Activated naive CD4-positive, alpha-beta T cell treated with anti-CD3 and anti-CD28 coated beads, Interleukin-2, amount 50 U/mL, for 16 hours (primary cell): Measurements from ENCODE around the gene THSD4.

Experiments used
- DNase-seq: peaks from one replicate; pipeline ENCODE4 v3.0.0-alpha.2; 2020

Gene THSD4

DNA sequence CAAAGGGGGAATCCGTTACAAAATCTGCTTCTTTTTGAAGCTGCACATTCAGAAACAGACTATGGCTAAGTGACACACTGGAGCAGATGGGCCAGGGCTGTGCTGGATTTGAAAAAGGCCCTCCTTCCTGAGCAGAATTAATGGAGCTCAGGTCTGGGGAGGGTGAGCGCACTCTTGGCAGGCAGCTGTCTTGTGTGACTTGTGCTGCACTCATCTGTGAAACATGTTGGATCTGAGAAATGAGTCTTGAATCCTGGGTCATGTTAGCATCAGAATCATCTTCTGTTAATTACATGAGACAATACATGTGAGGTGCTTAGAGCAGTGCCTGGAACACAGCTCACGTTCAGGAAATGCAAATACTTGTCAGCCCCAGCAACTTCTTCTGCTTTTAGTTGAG is 219.6 kb downstream of the THSD4 start:
- no peak for DNase-seq

DNA sequence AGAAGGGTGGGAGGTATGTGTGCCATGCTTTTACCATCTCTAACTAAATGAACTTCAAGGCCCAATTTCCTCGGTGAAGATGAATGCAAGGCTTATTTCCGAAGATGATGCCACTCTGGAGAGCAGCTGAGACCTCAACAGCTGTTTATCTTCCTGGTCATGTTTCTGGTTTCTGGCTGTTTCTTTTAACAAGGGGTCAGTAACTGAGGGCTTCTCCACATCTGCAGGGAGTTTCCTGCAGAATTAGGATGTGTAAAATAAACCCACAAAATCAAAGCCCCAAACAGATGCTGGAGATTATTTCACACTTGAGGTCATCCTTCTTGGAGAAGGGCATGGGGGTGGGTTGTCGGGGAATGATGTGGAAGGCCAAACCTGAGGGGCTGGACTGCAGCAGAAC is 220.3 kb downstream of the THSD4 start:
- no peak for DNase-seq

DNA sequence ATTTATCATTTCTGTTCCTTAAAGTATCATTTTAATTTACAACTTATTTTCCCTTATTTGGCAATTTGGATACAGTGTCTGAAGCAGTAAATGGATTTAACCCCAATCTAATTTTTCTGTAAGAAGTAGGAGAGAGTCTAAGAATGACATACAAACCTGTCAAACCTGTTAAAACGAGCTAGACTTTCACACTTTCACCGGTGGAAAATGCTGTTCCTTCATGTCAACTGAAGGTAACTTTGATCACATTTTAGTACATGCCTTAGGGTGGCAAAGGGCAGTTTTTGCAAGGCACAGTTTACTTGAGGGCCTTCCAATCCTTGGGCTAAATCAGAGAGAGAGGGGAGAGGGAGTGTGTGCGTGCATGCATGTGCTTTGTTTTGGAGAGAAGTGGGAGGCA is 221.4 kb downstream of the THSD4 start:
- no peak for DNase-seq

DNA sequence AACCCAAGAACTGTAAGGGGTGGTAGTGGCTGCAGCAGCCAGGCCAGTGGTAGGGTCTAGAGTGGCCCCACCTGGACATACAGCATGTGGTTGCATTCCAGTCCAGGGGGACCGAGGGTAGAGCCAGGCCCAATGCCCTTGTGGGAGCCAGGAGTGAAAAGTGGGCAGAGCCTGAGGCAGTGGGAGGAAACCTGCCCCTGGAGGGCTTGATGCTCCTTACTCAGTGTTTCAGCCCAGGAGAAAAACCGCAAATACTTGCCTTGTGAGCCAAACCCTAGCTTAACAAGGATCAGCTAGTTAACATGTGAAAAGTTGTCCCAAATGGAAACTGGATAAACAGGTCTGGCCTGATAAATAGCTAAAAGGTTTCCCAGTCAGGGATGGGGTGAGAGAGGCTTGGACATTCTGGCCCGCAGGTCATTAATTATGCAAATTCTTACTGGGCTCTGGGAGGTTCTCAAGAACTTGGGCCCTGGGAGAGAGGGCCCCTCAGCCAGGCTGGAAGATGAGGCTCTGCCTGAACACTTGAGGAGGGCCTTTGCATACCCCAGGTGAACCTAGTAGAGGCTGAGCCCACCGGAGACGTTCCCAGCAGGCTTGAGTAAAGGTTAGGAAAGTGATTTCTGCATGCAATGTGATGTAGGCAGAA is 222.1 kb downstream of the THSD4 start:
- DNase-seq = no peak

DNA sequence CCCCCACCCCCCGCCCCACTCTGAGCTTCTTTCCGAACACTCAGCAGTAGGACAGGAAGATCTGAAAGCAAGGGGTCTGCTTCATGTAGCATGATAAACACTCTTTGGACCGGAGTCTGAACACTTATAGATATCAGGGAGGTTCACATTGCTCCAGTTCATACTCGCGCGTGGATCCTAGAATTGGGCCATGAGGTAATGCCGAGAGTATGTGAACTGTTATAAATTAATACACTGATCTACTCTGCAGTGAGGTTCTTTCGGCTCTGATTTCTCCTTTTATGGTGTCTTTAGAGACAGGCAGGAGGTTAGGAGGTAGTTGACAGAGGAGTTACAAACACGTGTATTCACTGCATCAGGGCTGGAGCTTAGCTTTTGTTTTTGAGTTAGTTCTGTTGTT is 223.0 kb downstream of the THSD4 start:
- no peak for DNase-seq

DNA sequence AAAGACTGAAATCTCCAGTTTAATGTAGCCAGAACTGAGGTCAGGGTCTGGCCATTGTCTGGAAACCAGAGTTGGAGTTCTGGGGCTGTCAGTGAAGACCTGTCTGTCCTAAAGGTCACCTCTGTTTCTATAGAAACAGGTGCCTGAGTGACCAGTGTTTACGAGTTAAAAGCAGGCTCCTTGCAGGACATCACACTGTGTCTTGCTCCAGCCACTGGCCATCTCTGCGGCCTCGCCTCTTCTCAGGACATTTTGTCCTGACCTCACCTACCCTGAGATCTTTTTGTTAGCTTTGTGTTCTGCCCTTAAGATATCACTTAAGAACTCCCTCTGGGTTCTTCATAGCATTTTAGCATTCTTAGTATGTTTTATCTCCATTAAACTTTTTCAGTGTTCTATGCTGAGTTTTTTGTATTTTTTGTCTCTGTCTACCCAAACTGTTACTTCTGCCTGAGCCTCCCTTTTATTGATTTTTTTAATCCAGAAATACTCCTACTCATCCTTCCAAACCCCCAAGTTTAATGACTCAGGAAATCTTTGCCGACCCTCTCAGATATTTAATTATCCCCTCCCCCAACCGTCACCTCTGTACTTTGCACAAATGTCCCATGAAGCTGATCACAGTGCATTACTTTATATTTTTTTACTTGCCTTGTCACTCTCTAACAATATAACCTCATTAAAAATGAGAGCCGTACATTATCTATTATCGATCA is 223.7 kb downstream of the THSD4 start:
- no peak for DNase-seq

DNA sequence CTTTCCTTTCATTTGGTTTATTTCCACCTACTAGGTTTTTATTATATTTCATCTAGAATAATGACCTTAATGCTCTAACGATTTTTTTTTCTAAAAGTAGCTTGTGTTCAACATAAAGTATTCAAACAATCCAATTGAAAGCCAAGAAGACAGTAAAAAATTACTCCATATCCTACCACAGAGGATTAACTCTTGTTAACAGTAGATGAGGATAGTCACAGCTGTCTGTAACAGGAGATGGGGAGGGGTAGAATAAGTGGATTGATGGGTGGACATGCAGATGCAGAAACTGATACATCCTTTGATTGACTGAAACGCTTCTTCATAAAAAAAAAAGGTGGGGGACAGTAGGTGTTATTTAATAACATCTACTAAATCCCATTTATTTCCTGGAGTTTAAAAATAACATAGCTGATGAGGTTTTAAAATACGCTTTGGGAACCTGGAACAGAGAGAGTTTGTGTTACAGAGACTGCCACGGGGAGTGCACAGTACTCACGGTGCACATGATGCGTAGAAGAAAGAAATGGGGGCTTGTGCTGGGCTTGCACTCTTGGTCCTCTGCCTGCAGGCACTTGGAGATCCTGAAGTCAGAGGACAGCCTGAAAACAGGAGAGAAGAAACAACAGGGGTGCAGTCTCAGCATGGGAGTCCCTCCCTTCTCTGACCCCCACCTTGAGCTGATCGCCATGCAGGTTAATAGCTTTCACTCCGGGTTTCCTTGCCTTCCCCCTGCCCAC is 226.7 kb downstream of the THSD4 start:
- DNase-seq = no peak

DNA sequence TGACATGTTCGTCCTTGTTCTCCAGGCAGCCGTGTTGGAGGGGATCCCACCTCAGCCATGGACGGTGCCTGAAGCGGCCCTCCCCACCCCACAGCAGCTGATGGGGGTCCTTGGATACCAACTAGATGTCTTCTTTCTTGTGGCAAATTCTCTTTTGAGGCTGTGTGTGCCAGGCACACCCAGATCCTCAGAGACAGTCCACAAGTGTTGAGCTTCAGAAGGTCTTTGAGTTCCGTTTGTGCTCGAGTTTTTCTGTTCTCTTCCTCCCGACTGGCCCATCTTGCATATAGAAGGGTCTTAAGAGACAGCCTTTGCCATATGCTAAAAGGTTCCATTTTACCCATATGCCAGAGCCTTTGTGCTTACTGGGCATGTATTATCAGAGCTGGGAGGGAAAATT is 227.4 kb downstream of the THSD4 start:
- DNase-seq = no peak

DNA sequence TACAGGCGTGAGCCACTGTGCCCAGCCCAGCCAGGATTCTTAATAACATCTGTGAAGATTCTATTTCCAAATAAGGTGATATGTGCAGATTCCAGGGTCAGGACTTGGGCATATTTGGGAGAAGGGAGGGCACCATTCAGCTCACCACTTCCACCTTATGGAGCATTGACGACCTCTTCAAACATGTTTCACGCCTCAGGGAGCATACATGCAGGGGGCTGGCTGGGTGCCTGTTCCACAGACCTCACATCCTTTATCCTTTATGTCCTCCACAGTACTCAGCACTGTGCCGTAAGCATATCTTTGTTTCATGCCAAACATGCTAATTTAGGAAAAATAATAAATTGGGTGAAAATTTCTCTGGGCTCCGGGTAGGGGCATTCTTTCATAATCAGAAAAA is 229.0 kb downstream of the THSD4 start:
- no peak for DNase-seq

DNA sequence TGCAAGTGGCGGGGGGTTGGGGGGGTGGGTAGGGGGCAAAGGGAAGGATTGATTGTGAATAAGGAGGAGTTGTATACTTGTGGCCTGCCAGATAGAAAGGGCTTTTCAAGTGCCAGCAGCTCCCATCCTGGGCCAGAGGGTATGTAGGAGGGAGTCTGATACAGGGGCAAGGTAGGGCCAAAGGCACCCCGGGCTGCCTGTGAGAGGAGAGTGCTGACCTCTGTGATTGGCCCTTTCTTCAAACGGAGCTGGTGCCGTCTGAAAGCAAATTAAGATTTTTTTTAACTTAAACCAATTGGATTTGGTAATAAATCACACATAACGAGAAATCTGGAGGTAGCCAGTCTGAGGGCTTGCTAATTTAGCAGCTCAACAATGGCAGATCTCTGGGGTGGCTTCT is 229.9 kb downstream of the THSD4 start:
- no peak for DNase-seq

DNA sequence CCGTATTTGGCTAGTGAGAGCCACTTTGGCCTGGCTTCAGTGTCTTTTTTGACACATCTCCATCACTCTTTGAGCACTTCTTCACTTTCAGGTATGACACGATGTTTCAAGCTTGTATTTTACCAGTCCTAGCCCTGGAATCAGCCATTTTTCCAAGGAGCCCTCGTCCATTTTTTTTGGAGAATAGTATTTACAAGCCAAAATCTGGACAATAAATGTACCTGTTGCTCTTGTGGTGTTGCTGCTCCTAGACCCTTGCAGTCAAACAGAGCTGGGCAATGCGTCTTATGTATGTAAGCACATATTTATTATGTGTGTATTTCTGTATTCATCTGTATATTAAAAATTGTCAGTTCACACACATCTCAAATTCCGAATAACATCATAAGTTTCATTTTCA is 231.2 kb downstream of the THSD4 start:
- DNase-seq = no peak

DNA sequence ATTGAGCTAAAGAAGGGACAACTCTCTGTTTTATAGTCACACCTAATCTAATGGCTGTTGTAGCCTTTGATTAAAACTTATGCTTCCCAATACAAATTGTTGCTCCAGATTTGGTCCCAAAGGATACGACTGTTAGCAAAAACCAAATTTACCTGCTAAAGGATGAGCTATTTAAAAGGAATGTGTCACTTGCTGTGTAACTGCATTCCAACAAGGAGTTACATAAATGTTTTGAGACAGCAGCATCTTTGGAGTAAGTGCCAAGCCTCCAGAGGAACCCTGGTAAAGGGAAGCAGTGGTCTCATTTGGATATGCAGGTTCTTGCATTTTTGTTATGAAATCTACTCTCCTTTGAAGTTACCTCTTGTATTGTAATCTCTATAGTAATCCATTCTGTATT is 233.3 kb downstream of the THSD4 start:
- DNase-seq = no peak

DNA sequence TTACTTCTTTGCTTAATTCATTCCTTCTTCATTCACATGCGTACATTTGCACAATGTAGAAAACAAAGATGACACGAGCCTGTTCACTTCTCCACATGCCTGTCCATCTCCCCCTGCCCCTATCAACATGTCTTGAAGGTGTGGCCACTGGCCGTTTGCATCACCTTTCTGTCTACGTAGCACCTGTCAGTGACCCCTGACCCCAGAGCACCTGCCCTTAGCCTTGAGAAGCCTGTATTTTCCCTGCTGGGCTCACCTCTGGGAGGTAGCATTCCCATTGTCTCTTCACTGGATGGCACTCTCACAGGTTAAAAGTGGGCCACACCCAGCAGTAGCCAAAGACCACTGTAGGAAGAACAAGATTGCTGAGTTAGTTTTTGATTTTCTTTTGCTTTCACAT is 234.1 kb downstream of the THSD4 start:
- DNase-seq = no peak

DNA sequence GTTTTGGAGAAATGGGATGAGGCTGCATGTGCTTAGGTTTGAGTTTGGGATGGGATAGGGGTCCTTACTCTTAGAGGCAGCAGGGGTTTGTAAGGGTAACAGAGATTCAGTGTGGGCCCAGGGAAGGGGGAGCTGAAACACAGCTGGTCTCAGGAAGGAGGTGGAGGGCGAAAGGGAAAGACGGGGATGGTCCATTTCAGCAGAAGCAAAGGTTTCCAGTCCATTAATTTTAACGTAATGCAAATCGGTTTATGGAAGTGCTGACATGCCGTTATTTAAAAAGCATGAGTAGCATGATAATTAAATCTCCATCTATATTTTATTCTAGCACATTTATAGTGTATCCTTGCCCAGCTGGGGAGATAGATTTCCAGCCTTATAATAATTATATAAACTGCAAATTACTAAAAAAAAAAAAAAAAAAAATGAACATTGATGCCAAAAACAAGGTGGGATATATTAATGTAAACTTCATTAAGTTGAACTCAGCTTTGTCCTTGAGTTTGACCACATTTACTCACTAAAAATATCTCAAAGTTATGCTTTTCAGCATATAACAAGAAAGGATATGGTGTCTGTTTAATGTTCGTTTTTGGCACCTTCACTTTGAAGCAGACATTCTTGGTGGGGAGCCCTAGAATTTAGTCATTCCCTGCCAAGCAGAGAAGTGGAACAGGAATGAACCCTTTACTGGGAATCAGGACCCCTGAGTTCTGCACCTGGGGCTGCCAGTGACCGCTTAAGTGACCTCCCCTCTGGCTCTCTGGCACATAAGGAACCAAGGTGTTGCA is 234.7 kb downstream of the THSD4 start:
- DNase-seq = no peak

DNA sequence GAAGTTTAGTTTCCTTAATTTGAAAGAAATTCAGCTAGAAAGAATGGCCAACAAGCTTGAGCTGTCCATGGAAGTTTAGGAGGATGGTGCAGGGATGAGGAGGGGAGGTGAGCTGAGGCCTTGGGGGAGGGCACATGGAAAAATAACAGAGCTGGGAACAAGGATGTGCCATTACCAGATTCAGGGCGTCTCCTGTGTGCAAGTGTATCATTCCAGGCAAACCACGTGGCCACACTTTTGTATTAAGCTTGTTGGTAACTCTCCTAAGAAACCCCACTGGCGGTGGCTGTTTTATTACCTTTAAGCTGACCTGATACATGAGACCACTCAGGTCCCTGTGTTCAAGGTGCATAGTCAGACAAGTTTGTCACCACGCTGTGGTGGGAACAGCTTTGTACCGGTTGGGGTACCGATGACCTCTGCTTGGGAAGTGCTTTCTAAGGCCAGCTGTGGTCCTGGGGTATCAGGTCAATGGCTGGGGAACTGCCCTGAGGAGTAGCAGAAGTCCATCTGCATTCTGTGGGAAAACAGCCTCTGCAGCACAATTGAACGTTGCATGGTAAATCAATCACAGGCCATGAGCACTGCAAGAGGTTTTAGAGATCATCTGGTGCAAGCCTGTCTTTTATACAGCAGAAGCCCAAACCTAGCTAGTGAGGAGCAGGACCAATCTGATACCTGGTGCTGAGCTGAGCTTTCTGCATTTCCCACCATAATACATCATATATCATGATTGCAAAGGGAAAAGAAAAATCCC is 235.5 kb downstream of the THSD4 start:
- no peak for DNase-seq

DNA sequence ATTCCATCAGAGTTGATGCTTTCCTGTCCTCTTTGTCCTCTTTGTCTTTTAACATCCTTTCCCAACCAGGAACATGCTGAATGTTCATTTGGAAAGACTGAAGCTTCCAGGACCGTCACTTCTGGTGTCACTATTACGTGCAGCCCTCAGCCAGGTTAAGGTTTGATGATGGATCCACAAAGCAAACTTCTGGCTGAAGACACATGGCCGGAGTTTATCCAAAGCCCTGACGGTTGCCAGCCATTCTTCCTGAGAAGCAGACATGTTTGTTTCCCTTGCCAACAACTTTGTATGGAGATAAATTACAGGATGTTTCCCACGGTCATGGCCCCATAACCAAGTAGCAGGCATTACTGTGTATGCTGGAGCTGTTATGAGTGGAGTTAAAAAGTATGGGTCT is 236.9 kb downstream of the THSD4 start:
- no peak for DNase-seq

DNA sequence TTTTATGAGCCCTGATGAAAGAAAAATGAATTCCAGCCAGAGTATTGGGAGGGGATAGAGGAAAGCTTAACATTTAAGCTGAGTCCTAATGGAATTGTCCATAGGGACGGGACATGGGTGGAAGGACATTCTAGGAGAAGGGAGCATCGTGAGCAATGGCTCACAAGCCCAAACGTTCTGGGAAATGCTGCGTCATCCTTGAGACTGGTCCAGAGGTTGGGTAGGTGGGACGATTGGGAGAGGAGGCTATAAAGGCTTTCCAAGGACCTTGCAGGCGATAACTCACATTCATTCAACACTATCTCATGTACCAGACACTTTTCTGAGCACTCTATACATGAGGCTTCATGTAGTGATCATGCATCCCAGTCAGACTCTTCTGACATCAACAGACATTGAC is 237.5 kb downstream of the THSD4 start:
- DNase-seq = no peak

DNA sequence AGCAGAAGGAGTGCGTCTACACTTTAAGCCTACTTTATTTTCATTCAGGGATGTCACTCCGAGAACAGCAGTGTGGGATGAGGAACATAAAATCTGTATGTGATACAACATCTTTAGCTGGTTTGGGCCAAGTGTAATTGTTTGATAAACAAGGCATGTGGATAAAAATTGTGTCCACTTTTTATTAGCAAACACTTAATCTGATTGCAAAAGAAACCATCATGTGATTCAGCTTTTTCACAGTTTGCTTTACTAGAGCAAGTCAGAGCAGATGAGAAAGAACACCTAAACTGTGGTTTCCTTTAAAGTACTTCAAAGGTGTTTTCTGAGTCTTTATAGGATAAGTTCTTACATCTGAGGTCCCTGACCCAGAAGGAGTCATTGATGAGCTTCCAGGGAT is 237.9 kb downstream of the THSD4 start:
- no peak for DNase-seq

DNA sequence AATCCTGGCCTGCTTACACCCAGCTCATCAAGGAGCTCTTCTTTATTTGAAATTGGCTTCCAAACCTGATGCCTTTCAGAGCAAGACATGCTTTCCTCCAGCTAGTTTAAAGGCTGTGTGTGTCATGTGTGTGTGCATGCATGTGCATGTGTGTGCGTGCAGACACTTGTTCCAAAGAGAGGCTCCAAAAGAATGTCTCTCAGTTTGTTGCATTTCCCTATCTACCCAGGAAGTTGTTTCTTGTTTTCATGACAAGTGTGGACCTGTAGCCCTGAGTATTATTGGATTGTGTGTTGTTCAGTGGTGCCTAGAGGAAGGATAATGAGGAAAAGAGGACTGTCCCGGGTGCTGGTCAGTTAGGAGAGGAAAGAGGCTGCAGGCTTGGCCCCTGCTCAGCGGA is 240.0 kb downstream of the THSD4 start:
- DNase-seq = no peak

DNA sequence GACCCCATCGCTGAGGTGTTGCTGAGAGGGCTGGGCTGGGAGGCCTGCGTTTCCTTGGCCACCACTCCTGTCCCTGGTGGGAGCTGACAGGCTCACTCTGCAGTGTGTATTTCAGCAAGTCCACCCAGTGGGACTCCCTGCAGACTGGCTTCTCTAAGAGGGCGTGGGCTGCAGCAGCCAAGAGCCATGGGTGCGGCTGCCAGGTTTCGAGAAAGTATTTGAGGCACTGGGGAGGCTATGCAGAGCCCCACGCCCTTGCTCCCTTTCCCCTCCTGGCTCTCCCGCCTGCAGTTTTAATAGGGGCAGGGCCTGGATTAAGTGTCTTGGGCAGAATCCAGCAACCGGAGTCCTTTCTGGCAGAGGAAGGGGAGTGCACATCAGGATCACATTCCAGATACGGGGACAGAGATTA is 242.1 kb downstream of the THSD4 start:
- no peak for DNase-seq

DNA sequence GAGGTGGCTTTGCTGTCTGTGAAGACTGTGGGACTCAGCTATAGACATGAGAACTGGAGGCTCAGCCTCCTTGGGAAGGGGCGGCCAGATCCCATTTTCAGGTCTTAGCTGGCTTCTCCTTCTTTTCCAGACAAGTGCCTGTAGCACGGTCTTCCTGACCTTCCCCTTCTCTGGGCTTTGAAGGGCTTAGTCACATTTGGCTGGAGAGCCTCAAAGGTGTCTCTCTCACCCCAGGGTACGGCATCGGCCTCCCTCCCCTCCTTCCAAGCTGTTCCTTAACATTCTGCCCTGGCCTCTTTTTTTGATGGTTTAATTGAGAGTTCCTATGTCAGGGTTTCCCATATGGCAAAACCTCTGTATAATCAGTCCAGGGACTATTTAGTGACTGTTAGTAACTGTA is 242.7 kb downstream of the THSD4 start:
- DNase-seq = no peak

DNA sequence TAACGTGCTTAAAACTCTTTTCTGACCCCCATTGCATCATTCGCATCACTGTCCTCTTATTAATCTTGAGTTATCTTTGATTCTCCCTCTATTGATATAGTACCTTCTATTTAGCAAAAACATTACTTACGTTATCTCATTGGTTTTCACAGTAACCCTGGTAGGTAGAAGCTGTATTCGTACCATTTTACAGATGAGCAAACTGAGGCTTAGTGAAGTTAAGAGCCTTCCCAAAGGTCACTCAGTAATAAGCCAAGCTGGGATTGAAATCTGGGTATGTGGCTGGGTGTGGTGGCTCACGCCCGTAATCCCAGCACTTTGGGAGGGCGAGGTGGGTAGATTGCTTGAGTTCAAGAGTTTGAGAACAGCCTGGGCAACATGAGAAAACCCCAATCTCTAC is 244.0 kb downstream of the THSD4 start:
- DNase-seq = no peak

DNA sequence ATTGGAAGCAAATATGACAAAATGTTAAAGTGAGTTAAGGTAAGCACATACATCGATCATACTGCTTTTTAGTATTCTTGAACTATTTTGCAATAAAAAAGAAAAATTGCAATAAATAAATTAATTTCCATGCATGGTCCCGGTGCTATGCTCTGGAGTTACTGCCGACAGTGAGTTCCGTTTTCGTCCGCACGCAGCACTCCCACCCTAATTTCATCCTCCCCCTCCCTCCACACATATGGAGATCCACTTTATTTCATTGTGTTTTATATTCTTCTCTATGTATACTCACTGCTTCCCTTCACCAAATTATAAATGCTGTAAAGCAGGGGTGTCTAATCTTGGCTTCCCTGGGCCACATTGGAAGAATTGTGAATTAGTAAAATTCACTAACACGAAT is 247.3 kb downstream of the THSD4 start:
- DNase-seq = no peak
